Uterus (tissue), 2 donors: ENCODE data around the gene PPBP.

Source experiments
- POLR2A ChIP-seq, 2 donors: fragments of 450-650 bp; IDR thresholded peaks; one replicate each; pipeline ENCODE4 v1.6.1; 2016; ENCODE audit warnings: antibody characterized with exemption in 2 of 2, mild to moderate bottlenecking in 1 of 2, moderate library complexity in 1 of 2
- TF ChIP-seq, protein P1 (sequence below), 4 experiments: fragments of 200-600 bp in 2 of 4; fragments of 450-650 bp in 2 of 4; sonication (generic) in 2 of 4; IDR thresholded peaks; one replicate each; pipeline ENCODE4 v1.5.1; 2016 to 2019; ENCODE audit warnings: antibody characterized with exemption in 4 of 4, mild to moderate bottlenecking in 2 of 4, moderate library complexity in 1 of 4

DNA sequence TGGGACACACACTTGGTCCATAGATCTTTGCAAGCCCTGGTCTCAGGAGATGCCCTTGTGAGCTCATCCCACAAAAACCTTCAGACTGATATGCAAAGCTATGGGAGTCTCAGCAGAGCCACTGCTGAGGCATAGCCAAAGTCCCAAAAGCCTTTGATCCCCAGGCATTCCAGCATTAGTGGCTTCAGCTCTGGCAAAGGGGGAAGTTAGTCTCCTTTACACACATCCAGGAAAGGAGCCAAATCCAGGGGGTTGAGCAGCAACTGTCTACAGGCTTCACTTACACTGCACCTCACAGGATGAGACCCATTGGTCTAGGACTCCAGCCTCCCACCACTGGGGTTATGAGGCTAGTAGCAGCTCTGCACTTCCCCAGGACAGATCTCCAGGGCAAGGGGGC, 20.1 kb downstream of the PPBP start:
- TF ChIP-seq, protein P1, sequence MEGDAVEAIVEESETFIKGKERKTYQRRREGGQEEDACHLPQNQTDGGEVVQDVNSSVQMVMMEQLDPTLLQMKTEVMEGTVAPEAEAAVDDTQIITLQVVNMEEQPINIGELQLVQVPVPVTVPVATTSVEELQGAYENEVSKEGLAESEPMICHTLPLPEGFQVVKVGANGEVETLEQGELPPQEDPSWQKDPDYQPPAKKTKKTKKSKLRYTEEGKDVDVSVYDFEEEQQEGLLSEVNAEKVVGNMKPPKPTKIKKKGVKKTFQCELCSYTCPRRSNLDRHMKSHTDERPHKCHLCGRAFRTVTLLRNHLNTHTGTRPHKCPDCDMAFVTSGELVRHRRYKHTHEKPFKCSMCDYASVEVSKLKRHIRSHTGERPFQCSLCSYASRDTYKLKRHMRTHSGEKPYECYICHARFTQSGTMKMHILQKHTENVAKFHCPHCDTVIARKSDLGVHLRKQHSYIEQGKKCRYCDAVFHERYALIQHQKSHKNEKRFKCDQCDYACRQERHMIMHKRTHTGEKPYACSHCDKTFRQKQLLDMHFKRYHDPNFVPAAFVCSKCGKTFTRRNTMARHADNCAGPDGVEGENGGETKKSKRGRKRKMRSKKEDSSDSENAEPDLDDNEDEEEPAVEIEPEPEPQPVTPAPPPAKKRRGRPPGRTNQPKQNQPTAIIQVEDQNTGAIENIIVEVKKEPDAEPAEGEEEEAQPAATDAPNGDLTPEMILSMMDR (IDR thresholded peaks at IDR 0.05), result no peak
- TF ChIP-seq POLR2A (IDR thresholded peaks at IDR 0.05), result no peak
